KOPT-K1 (cell line): ENCODE results near the gene ECD.
"Not testable (repeated sequence)": the region's sequence is repeated elsewhere in the genome, so short reads cannot be mapped to it uniquely, and the experiment has no call there.

Experiments
- H3K27ac ChIP-seq: fragments of 200-600 bp; sonication (generic); 2 replicates; pipeline ENCODE4 v1.5.1; 2016; ENCODE audit warnings: antibody characterized with exemption, mild to moderate bottlenecking, low read depth, low read length; ENCODE audit not compliant: poor library complexity, severe bottlenecking
- H3K36me3 ChIP-seq: fragments of 200-600 bp; sonication (generic); 2 replicates; pipeline ENCODE4 v1.5.1; 2017; ENCODE audit warnings: antibody characterized with exemption, mild to moderate bottlenecking, low read length, moderate library complexity; ENCODE audit not compliant: insufficient read depth
- H3K9me3 ChIP-seq: fragments of 200-600 bp; sonication (generic); 2 replicates; pipeline ENCODE4 v1.5.1; 2017; ENCODE audit warnings: antibody characterized with exemption, low read length, mild to moderate bottlenecking; ENCODE audit not compliant: insufficient read depth, poor library complexity, severe bottlenecking

The ECD gene

GRCh38 chr10:73131913-73132686 lies 35.7 kb downstream of the ECD start:
- Histone ChIP-seq H3K27ac (no peak overlapping the region), H3K36me3 (peaks cover 89% of the 10 kb centered on the region), H3K9me3 (no peaks in the 10 kb centered on the region)

DNA sequence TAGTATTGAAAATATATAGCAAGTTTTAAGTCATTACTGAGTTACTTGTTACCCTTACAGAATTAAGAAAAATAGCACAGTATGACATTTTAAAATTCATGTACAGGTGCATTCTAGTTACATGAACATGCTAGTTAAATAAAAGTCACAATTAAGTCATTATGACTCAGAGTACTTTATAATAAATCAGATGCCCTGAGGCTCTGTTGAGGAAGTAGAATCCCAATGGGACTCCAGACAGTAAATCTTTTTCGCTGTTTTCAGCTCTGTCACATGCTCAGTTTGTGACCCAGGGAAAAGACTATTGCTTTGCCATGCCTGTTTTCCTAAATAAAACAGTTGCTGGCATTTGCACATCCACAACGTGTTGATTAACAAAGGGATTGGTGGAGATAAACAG lies 36.5 kb downstream of the ECD start:
- Histone ChIP-seq H3K27ac (no peak overlapping the region), H3K9me3 (no peaks in the 10 kb centered on the region), H3K36me3 (peaks cover 86% of the 10 kb centered on the region)

GRCh38 chr10:73126343-73126742 lies 41.5 kb downstream of the ECD start:
- H3K36me3 ChIP-seq: peaks cover 66% of the 10 kb centered on the region
- no peaks in the 10 kb centered on the region for H3K9me3 ChIP-seq
- no peak overlapping the region for H3K27ac ChIP-seq

DNA sequence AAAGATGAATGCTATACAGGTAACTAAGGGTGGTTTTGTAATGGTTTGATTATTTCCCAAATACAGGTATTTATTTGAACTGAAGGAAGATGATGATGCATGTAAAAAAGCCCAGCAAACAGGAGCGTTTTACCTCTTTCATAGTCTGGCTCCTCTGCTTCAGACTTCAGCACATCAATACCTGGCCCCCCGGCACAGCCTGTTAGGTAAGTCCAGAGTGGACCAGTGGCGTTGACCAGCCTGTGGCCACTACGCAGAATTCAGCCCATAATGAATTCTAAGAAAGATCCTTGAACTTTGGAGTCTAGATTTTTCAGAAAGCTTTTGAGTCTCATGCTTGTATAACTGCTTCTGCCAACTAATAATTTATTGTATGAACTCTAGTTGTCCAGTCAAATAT lies 47.9 kb downstream of the ECD start:
- H3K27ac ChIP-seq: no peak overlapping the region

GRCh38 chr10:73119457-73119856 lies 48.4 kb downstream of the ECD start:
- peaks cover 34% of the 10 kb centered on the region for H3K36me3 ChIP-seq
- H3K27ac ChIP-seq: no peak overlapping the region
- H3K9me3 ChIP-seq: no peaks in the 10 kb centered on the region

More for the DNA sequence above, 47.9 kb downstream of the ECD start:
- Histone ChIP-seq H3K9me3 (no peaks in the 10 kb centered on the region), H3K36me3 (peaks cover 39% of the 10 kb centered on the region)

GRCh38 chr10:73117976-73118743 lies 49.6 kb downstream of the ECD start:
- Histone ChIP-seq H3K27ac (no peak overlapping the region), H3K9me3 (no peaks in the 10 kb centered on the region), H3K36me3 (peaks cover 25% of the 10 kb centered on the region)

GRCh38 chr10:73116017-73116416 lies 51.8 kb downstream of the ECD start:
- no peaks in the 10 kb centered on the region for H3K9me3 ChIP-seq
- H3K36me3 ChIP-seq: peaks cover 22% of the 10 kb centered on the region
- no peak overlapping the region for H3K27ac ChIP-seq

DNA sequence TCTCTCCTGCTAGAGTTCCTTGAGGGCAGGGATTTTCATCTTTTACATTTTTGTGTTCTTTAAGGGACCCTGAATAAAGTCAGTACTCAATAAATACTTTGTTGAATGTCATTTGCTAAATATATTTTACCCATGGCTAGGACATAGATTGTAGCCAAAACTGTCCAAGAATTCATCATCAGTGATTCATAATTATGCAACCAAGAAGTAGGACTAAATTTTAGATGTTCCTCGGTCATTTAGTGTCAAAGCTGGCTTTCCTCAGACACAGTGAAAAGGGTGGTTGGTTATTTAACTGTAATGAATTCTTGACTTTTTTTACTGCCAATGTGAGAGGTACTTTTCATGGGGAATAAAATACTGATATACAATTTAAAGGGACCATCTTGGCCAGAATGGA lies 54.3 kb downstream of the ECD start:
- H3K36me3 ChIP-seq: peaks cover 31% of the 10 kb centered on the region
- H3K27ac ChIP-seq: no peak overlapping the region

GRCh38 chr10:73112032-73112431 lies 55.8 kb downstream of the ECD start:
- peaks cover 33% of the 10 kb centered on the region for H3K36me3 ChIP-seq
- H3K27ac ChIP-seq: not testable (repeated sequence)

More for the DNA sequence above, 54.3 kb downstream of the ECD start:
- peaks cover 12% of the 10 kb centered on the region for H3K9me3 ChIP-seq

GRCh38 chr10:73110345-73110849 lies 57.4 kb downstream of the ECD start, which contains the start of gene NUDT13:
Gene NUDT13 (plus strand): TSS chr10:73110455. CDS start chr10:73114366, 3,911 bp downstream.
- peaks cover 33% of the 10 kb centered on the region for H3K36me3 ChIP-seq
- peaks cover 12% of the 10 kb centered on the region for H3K9me3 ChIP-seq
- H3K27ac ChIP-seq: peak within 1 kb of the TSS; percentile 34

More at GRCh38 chr10:73112032-73112431, 55.8 kb downstream of the ECD start:
- H3K9me3 ChIP-seq: peaks cover 12% of the 10 kb centered on the region

DNA sequence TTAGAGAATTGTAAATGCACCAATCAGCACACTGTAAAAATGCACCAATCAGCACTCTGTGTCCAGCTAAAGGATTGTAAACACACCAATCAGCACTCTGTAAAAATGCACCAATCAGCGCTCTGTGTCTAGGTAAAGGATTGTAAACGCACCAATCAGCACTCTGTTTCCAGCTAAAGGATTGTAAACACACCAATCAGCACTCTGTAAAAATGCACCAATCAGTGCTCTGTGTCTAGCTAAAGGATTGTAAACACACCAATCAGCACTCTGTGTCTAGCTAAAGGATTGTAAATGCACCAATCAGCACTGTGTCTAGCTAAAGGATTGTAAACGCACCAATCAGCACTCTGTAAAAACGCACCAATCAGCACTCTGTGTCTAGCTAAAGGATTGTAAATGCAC lies 58.6 kb downstream of the ECD start:
- peaks cover 12% of the 10 kb centered on the region for H3K9me3 ChIP-seq
- not testable (repeated sequence) for H3K27ac ChIP-seq
- peaks cover 33% of the 10 kb centered on the region for H3K36me3 ChIP-seq

DNA sequence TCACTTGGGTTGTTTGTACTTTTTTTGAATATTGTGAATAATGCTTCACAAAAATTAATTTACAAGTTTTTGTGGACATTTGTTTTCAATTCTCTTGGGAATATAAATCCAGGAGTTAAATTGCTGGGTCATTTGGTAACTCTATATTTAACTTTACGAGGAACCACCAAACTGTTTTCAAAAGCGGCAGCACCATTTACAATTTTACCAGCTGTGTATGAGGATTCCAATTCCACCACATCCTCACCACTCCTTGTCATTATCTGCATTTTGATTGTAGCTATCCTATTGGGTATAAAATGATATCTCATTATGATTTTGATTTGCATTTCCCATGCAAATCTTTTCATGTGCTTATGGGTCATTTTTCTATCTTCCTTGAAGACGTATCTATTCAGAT lies 61.5 kb downstream of the ECD start:
- no peak overlapping the region for H3K27ac ChIP-seq
- peaks cover 34% of the 10 kb centered on the region for H3K36me3 ChIP-seq
- H3K9me3 ChIP-seq: peaks cover 12% of the 10 kb centered on the region

- peaks cover 24% of the 10 kb centered on the region for H3K36me3 ChIP-seq
- H3K27ac ChIP-seq: no peak overlapping the region
- no peaks in the 10 kb centered on the region for H3K9me3 ChIP-seq
These were observed 68.7 kb downstream of the ECD start for GRCh38 chr10:73099141-73099540.

- Histone ChIP-seq H3K36me3 (peaks cover 24% of the 10 kb centered on the region), H3K27ac (peak overlapping the region; percentile 70), H3K9me3 (no peaks in the 10 kb centered on the region)
These were observed 70.5 kb downstream of the ECD start for GRCh38 chr10:73097305-73097670.
